Measurements from ENCODE around the gene NAV1.

The NAV1 gene

DNA sequence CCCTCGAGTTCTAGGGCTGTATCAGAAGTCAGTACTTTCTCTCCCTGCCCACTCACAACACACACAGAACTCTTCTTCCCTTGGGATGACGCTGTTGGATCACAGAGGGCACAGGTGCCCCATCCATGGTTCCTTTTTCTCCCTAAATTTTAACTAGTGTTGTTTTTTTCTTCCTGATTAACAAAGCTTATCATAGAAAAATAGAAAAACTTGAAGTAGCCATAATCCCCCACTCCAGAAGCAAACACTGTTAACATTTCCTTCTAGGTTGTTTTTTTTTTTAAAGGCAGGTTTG, 27.5 kb downstream of the NAV1 start:
- TF ChIP-seq TAF1 (IDR thresholded peaks at IDR 0.05; ENCODE audit: borderline replicate concordance, insufficient read depth, low read length), result no peak
- TF ChIP-seq, protein P1, sequence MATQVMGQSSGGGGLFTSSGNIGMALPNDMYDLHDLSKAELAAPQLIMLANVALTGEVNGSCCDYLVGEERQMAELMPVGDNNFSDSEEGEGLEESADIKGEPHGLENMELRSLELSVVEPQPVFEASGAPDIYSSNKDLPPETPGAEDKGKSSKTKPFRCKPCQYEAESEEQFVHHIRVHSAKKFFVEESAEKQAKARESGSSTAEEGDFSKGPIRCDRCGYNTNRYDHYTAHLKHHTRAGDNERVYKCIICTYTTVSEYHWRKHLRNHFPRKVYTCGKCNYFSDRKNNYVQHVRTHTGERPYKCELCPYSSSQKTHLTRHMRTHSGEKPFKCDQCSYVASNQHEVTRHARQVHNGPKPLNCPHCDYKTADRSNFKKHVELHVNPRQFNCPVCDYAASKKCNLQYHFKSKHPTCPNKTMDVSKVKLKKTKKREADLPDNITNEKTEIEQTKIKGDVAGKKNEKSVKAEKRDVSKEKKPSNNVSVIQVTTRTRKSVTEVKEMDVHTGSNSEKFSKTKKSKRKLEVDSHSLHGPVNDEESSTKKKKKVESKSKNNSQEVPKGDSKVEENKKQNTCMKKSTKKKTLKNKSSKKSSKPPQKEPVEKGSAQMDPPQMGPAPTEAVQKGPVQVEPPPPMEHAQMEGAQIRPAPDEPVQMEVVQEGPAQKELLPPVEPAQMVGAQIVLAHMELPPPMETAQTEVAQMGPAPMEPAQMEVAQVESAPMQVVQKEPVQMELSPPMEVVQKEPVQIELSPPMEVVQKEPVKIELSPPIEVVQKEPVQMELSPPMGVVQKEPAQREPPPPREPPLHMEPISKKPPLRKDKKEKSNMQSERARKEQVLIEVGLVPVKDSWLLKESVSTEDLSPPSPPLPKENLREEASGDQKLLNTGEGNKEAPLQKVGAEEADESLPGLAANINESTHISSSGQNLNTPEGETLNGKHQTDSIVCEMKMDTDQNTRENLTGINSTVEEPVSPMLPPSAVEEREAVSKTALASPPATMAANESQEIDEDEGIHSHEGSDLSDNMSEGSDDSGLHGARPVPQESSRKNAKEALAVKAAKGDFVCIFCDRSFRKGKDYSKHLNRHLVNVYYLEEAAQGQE (IDR thresholded peaks at IDR 0.05; ENCODE audit: insufficient read depth in 1 of 2, low read depth in 2 of 2, low read length in 2 of 2), result no peak
- no peak for TF ChIP-seq SIN3A (IDR thresholded peaks at IDR 0.05; ENCODE audit: borderline replicate concordance, insufficient read depth, low read length)
- TF ChIP-seq FOXP2 (optimal IDR thresholded peaks at IDR 0.05; ENCODE audit: borderline replicate concordance, extremely low read depth, extremely low read length, insufficient read depth), result no peak
- no peak for TF ChIP-seq POLR2AphosphoS5 (IDR thresholded peaks at IDR 0.05; ENCODE audit: low read depth, low read length)

DNA sequence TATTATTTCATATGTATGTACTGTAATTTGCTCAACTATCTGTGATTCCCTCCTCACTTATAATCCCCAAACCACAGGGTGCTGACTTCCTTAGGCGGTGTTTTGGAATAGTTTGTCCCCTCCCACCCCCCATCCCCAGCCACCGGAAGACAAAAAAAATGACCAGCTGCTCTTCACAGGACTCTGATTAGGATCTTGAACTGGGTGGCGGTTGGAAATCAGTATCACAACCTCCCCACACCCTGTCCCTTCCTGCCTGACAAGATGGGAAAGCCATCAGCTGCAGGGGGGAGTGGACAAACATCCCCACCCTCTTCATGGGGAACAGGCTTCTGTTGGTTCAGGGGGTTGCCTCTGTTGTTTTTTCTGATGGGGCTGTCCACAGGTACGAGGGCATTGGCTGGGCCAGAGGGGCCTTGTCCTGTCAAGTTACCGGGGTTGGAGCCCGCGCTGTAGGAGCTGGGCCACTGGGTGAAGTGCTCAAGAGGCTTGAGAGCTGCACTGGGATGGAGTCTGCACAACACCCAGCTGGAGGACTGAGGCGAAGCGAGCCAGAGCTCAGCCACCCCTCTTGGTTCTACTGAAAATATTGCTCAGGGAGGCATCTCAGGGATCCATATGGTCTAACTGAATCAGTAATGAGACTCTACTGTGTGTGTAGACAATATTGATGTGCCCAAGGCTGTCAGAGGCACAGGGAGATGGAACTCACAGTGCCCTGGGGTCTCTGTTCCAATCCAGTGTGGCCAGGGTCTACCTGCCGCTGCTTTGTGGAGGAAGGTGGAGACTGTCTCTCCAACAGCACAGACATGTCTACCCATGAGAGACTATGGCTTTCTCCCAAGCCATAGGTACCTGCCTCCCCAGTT, 28.2 kb downstream of the NAV1 start:
- no peak for TF ChIP-seq FOXP2 (optimal IDR thresholded peaks at IDR 0.05; ENCODE audit: borderline replicate concordance, extremely low read depth, extremely low read length, insufficient read depth)
- TF ChIP-seq, protein P1 (IDR thresholded peaks at IDR 0.05; ENCODE audit: insufficient read depth in 1 of 2, low read depth in 2 of 2, low read length in 2 of 2), result no peak
- TF ChIP-seq POLR2AphosphoS5 (IDR thresholded peaks at IDR 0.05; ENCODE audit: low read depth, low read length), result no peak
- TF ChIP-seq TAF1 (IDR thresholded peaks at IDR 0.05; ENCODE audit: borderline replicate concordance, insufficient read depth, low read length), result no peak
- TF ChIP-seq SIN3A (IDR thresholded peaks at IDR 0.05; ENCODE audit: borderline replicate concordance, insufficient read depth, low read length), result no peak

DNA sequence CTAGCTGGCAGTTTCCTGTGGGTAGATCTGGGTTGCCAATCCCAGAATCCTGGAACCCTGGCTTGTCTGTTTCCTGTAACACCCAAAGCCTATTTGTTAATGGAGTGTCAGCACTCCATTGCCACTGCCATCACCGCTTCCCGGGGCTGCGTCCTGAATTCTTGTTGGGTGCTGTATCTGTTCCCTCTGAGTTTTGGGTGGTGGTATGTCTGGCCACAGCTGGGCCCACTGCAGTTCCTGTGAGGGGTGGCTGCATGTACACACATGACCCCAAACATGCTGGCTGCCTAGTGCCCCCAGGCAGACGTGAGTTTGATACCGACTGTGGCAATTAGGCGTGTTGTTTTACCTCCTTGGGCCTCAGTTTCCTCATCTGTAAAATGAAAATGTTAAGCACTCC, 29.3 kb downstream of the NAV1 start:
- TF ChIP-seq FOXP2 (optimal IDR thresholded peaks at IDR 0.05; ENCODE audit: borderline replicate concordance, extremely low read depth, extremely low read length, insufficient read depth) (no peak), SIN3A (IDR thresholded peaks at IDR 0.05; ENCODE audit: borderline replicate concordance, insufficient read depth, low read length) (no peak), POLR2AphosphoS5 (IDR thresholded peaks at IDR 0.05; ENCODE audit: low read depth, low read length) (no peak)
- TF ChIP-seq, protein P1 (IDR thresholded peaks at IDR 0.05; ENCODE audit: insufficient read depth in 1 of 2, low read depth in 2 of 2, low read length in 2 of 2), result no peak

DNA sequence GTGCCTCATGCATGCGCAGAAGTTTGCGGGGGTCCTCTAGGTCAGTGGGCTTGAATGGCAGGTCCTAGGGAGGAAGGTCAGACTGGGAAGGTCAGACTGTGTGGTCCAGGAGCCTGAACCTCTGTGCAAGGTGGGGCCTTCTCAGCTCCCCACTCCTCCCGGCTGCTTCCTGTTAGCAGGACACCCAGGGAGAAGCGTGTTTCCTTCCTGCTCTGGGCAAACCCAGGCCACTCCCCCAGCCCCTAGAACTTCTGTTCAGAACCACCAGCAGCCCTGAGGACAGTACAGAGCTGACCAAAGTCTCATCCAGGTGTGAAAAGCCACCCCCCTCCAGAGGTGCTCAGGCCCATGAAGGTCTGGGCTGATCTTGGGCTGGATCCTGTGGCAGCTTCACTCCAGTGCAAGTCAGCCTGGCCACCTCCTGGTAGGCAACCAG, 29.9 kb downstream of the NAV1 start:
- TF ChIP-seq, protein P1 (IDR thresholded peaks at IDR 0.05; ENCODE audit: insufficient read depth in 1 of 2, low read depth in 2 of 2, low read length in 2 of 2), result no peak
- TF ChIP-seq POLR2AphosphoS5 (IDR thresholded peaks at IDR 0.05; ENCODE audit: low read depth, low read length) (no peak), FOXP2 (optimal IDR thresholded peaks at IDR 0.05; ENCODE audit: borderline replicate concordance, extremely low read depth, extremely low read length, insufficient read depth) (no peak), SIN3A (IDR thresholded peaks at IDR 0.05; ENCODE audit: borderline replicate concordance, insufficient read depth, low read length) (no peak), TAF1 (IDR thresholded peaks at IDR 0.05; ENCODE audit: borderline replicate concordance, insufficient read depth, low read length) (no peak)
